NAMALWA (cell line): ENCODE measurements around the gene PSMB9.
"Not testable (repeated sequence)": the region's sequence is repeated elsewhere in the genome, so short reads cannot be mapped to it uniquely, and the experiment has no call there.

ENCODE experiments used
- DNase-seq: peaks from one replicate; pipeline ENCODE4 v3.0.0-alpha.2; 2015; ENCODE audit warnings: low spot score

The PSMB9 gene

DNA sequence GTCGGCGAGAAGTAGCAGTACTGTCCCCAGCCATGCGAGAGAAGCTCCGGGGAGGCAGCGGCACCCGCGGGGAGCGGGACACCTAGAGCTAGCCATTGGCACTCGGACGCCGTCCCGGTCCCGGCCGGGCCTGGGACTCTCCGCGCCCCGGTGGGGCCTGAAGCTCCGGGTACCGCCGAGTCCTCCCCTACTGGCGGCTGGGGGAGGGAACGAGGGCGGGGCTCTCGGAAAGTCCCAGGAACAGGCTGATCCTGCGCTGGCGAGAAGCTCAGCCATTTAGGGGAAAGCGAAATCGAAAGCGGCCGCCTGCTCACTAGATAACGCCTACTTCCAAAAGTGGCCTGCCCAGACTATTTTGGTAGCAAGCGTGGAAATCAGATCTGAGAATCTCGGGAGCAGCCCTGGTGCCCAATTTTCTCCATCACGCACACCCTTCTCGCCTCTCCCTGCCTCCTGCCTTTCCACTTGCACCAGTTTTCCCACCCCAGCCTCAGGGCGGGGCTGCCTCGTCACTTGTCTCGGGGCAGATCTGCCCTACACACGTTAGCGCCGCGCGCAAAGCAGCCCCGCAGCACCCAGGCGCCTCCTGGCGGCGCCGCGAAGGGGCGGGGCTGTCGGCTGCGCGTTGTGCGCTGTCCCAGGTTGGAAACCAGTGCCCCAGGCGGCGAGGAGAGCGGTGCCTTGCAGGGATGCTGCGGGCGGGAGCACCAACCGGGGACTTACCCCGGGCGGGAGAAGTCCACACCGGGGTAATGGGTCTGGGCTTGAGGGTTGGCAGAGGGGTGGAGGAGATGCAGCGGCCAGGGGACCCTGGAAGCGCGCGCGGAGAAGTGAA, at the start of gene PSMB9, which contains the start of gene TAP1:
TSS of gene PSMB9 (plus strand) at position 652 of the 835 bp plus-strand sequence. CDS start at position 690, 38 bp downstream.
TSS of gene TAP1 (minus strand) at position 164 of the 835 bp plus-strand sequence. CDS start at position 96, 68 bp downstream.
- peak; percentile 95 for DNase-seq

DNA sequence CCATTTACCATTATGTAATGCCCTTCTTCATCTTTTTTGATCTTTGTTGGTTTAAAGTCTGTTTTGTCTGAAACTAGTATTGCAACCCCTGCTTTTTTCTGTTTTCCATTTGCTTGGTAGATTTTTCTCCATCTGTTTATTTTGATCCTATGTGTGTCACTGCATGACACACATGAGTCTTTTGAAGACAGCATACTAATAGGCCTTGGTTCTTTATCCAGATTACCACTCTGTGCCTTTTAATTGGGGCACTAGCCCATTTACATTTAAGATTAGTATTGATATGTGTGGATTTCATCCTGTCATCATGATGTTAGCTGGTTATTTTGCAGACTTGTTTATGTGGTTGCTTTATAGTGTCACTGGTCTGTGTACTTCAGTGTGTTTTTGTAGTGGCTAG, 48.6 kb upstream of the PSMB9 start:
- DNase-seq: not testable (repeated sequence)

DNA sequence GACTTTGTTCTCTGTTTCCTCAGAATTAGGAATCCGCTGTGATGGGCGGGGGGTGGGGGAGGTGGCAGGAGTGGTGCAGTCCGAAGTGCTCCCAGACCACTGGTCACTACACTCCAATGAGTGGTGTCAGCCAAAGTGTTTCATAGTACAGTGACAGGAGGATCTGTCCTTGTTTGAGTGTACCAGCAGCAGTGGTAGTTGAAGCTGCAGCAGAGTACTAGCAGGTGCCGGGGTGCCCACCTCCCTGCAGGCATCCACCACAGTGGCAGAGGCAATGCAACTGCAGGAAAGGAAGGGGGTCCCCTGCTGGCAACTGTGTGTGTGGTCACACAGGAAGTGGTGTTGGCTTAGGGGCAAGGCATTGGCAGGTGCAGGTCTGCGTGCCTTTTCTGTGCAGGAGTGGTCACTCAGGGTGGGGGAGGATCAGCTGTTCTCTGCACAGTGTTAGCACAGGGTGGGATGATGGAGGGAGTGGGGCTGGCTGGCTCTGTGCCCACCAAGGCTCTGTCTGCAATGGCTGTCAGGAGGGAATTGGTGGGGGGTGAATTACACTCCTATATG, 46.9 kb upstream of the PSMB9 start:
- no peak for DNase-seq

DNA sequence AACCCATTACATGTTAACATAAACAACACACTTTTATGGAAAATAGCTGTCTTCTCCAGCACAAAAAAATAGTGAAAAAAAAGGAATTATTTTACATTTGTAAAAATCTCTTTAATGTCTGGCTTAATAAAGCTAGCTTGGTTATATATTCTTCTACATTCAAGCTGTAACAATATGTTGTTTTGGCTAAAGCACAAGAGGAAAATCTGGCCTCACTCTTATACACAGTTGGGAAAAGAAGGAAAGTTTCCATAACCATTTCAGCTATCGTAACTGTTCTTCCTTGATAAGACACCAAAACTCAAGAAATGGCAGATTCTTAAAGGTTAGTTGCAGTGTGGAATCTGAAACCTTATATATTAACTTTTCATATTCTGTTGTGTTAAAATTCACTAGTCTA, 44.8 kb upstream of the PSMB9 start:
- no peak for DNase-seq

DNA sequence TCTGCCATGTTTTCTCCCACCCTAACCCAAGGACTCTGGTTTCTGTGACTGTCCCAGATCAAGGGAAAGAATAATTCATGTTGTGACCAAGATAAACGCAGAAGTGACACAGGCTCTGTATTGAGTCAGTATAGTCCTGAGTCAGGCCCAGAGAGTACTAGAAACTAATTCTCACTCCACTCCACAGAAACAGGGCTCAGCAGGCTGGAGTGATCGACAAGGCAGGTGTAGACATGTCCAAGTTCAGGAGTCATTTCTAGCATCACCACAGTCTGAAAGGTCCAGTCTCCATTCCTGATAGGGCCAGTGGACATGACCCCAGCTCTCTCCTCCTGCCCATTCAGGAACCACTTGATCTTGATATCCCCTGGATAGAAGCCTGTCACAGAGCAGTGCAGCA, 39.8 kb upstream of the PSMB9 start:
- DNase-seq: no peak

DNA sequence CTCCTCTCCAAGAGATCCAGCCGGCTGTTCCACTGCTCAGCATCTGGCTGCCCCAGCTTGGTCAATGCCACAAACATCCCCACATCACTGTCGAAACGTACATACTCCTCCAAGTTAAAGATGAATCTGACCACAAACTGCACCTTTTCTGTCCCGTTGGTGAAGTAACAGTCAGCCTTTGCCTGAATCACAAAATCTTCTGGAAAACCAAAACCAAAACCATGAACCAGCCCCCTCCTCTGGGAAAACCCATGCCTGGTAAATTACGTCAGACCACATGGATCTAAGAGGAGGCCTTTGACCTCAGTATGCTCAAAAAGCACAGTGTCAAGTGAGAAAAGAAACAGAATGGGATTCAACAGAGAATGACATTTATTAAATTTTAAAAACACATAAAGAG, 38.9 kb upstream of the PSMB9 start:
- DNase-seq: no peak

DNA sequence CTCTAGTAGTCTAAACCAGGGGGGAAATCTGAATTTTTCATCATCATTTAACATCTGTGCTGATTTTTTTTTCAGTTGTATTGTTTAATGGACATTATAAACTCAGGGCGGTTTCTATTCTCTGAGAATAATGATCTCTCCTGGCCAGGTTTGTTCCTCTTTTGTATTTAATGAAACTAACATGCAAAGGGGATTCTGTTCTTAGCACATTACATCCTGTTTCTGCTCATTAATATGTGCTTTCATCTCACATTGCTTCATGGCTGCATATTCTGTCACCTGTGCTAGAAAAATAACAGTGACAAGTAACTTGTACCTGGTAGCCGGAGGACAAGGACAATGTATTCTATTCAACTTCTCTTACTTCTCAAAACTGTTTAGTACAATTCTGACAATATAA, 38.0 kb upstream of the PSMB9 start:
- DNase-seq: peak; percentile 77

DNA sequence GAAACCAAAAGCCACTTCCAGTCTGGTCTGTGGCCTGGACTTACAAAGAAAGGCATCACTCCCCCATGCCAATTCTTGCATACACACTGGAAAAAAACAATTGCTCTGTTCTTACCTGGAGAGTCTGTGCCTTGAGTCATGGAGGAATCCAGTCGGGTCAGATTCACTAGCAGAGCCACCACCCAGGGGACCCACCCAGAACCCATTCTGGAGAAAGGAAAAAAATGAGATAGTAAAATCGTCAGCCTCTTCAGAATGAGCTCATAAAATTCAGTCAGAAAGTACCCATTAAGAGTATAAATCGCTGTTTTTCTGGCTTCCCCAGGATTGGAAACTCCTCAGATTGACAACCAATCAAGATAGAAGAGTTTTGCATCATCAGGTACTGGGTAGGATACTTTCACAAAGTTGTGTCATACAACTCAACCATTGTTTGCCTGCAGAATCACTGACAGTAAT, 37.2 kb upstream of the PSMB9 start, which contains the start of gene HLA-DOB:
TSS of gene HLA-DOB (minus strand) at position 257 of the 459 bp plus-strand sequence. CDS start at position 206, 51 bp downstream.
- DNase-seq: peak; percentile 87

DNA sequence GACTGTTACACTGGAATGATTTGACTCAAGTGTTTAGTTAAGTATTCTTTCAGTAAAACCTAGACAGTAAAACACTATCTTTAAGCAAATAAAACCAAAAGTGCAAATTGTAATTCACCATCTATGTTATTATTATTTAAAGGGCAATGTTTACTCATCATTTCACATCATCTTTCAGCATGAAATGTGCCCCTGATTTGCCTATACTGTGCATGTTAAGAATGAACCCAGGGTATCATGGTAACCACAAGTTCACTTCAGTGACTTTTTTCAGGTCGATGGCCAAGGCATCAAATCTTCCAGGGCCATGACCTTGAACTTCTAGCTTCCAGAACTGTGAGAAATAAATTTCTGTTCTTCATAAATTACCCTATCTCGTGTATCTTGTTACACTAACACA, 35.1 kb upstream of the PSMB9 start:
- DNase-seq: no peak

DNA sequence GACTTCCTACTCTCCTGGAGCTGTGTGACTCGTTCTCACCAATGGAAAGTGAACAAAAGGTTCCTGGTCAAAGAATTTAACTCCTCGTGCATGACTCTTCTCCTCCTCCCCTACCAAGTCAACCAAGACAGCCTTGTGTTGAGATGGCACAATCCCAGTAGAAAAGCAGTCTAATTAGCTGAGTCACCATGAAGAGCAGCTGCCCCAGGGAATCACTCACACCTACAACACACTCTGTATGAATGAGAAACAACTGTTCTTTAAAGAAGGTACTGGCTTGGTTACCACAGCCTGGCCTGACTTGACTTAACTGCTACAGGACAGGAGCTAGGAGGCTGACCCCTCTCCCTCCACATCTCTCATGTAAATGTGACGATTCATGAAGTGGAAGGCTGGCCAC, 34.3 kb upstream of the PSMB9 start:
- DNase-seq: no peak

DNA sequence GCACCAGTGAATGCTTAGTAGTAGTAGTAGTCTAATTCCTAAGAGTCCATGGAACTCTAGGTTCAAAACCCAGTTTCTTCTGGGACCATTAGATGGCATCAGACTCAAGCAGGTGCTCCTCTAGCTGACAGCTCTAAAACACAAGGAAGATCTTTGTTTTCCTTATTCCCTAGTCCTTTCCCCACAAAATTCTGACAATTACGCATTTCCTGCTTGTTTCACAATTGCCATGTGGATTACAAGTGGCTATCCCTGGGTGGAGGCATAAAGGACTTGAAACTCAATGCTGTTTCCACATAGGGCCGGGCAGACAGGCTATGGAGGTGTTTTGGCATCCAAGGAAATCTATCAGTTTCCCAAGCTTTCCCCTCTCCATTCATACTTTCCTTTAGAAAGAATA, 28.0 kb upstream of the PSMB9 start:
- DNase-seq: no peak

DNA sequence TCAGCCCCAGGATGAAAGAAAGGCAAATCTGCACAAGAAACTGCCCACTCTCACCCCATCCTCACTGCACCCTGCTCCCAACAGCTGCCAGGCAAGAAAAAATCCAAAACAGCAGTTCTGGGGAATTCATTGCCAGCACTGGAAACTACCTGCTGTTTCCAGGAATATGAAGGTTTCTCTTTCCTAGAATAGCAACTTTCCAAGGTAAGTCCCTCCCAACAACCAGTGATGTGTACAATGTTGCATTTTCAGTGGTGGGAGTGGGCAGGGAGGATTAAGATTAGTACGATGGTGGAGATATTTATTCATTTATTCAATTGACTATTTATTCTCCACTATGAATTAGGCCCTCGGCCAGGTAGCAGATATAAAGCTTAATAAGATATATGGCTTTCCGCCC, 27.0 kb upstream of the PSMB9 start:
- no peak for DNase-seq

DNA sequence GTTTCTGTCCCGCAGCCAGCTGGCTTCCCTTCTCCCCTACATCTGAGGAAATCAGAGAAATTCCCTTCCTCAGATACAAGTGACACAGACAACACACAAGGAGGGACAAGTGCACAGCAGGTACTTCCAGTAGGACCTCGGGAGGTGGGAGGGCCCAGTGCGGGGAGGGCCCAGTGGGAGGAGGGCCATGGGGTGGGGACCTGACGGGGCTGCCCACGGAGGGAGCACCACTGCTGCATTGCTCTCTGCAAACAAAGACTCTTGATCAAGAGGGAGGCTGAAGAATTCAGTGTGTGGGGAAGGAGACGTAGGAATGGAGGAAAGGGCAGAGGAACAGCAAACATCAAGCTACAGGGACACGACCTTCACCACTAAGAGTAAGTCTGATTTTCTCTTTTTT, 24.5 kb upstream of the PSMB9 start:
- DNase-seq: no peak

DNA sequence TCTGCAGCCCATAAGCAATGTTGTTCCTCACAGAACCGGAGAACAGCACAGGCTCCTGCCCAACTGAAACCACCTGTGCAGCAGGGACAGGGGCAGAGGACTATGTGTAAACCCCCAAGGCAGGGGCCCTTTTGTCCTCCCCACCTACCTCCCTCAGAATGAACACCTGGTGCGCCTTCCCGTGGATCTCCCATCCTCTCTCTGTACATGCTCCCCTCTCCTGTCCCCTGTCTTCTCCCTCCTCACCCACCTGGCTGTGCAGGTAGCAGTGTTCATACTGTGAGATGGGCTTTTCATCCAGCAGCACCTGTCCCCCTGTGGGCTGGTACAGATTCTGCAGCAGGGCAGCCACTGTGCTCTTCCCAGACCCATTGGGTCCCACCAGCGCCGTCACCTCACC, 24.0 kb upstream of the PSMB9 start:
- DNase-seq: no peak

DNA sequence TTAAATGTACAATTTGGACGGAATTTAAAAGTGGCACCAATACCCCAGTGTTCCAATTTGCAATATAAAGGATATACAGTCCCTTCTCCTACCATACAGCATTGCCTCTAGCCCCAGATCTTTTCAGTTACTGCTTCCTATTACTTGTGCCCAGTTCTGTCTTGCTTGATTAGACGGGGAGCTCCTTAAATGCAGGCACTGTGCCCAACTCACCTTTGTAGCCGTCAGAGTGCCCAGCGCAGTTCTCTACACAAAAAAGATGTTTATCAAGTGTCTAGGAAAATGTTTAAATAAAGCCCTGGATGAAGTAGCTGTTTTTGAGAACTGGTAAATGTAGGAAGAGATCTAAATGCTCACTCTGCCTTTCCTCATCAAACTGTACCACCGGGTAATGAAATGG, 23.1 kb upstream of the PSMB9 start:
- no peak for DNase-seq

DNA sequence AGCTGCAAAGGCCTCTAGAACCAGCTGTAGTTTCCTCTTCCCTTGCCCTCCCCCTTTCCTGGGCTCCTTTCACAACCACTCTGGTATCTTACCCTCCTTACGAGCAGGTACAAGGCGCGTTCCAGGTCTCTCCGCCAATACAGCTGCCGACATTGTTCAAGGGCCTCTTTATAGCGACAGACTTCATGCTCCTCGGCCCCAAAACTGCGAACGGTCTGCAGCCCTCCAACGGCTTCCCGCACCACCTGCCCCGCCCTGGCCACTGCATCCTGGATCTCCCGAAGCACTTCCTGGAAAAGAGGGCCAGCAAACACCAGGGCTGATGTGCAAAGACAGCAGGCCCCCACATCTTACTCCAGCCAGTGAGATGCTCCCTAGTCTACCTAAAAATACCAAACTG, 21.5 kb upstream of the PSMB9 start:
- DNase-seq: no peak

DNA sequence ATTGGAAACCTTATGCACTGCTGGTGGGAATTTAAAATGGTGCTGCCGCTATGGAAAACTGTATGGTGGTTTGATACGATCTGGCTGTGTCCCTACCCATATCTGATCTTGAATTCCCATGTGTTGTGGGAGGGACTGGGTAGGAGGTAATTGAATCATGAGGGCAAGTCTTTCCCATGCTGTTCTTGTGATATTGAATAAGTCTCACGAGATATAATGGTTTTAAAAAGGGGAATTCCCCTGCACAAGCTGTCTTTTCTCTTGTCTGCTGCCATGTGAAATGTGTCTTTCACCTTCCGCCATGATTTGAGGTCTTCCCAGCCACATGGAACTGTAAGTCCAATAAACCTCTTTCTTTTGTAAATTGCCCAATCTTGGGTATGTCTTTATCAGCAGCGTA, 20.3 kb upstream of the PSMB9 start:
- DNase-seq: no peak

DNA sequence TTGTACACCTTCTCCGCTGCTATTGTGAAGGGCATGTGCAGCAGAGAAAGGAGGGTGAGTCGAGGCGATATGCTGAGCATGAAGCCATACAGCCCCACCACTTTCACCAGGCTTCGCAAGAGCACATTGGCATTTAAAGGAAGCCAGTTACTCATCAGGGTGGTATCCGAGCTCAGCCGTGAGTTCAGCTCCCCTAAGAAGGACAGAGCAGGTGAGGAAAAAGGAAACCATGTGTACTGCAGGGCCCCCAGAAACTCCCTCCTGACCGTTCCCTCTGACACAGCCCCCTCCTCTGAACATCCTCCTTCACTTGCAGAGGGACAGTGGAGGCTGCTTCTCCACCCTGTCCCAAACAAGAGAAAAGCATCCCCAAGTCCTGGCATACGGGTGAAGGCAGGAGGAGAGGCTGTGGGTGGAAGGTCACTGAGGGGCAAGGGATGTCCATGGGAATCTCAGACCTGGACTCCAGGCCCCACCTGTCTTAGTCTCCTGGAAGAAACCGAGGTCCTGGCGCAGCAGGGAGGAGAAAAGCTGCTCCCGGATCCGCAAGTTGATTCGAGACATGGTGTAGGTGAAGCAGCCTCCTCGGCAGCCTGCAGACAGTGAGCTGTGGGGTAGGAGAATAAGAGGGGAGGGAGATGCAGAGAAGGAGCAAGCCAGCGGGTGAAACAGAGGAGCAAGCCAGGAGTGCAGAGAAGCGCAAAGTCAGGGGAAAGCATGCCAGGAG, 18.7 kb upstream of the PSMB9 start:
- DNase-seq: no peak

DNA sequence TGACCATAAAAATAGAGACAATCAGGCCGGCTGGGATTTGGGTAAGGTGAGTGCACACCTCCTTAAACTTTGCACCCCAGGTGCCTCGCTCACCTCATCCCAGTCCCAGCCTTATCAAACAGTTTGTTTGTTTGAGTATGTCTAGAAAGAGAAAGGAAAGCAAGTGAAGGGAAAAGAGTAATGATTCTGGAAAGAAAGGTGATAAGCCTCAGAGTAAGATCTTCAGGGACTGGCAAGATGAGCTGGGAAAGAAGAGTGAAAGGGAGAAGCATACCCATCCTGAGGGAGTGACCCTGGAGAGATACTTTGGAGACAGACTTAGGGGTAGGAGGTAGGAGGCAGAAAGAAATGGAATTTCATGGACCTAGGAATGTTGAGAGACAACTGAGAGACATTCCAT, 17.1 kb upstream of the PSMB9 start:
- no peak for DNase-seq

DNA sequence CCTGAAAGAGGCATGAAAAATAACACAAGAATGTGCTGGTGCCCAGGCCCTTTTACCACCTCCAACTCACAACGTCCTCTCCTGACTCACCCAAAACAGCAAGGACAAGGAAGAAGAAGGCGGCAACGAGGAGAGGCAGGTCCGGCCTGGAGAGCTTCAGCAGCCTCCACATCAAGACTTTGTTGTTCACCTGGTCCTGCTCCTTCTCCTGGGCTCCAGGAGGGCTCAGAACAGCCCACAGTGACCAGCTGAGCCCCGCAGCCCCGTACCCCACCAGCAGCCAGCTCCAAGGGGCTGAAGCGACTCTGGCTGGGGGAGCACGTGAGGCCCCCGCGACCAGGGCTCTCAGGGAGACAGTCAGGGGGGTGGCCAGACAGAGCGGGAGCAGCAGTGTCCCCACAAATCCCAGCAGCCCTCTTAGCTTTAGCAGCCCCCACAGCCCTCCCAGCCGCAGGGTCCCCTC, 16.3 kb upstream of the PSMB9 start:
- DNase-seq: no peak

DNA sequence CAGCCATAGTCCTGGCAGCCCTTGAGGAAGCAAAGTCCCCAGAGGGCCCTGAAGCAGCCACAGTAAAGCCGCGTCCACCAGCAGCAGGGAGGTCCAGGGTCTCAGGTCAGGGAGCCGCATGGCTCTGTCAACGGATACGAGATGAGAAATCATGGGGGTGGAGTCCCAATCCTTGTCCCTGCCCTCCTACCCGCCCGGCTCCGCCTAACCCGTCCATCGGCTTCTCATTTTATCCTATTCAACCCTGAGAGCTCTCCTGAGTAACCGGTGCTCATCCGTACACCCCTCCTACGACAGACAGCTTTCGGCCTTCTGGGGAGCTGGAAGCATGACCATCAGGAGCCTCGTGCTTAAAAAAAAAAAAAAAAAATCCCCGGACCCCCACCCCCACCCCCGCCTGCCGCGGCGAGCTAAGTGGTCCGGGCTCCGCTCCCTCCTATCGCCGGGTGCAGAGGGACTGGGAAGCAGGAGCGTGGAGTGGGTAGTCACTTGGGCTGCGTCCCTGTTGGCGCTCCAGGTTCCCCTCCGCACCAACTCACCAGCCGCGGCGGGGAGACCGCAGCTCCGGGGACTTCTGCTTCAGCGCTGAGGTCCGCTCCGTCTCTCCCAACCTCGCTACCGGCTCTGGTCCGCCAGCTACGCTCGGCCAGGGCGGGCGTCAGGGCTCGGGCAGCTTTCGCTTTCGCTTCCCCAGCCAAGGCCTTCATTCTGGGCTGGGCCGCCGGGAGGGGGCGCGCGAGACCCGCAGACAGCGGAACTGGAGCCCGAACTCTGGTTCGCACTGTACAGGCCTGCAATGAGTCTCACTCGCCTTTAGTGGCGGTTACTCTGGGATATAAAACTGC, 15.7 kb upstream of the PSMB9 start, which contains the start of gene TAP2:
TSS of gene TAP2 (minus strand) at position 626 of the 845 bp plus-strand sequence. CDS start at position 120, 506 bp downstream.
- DNase-seq: peak; percentile 95

DNA sequence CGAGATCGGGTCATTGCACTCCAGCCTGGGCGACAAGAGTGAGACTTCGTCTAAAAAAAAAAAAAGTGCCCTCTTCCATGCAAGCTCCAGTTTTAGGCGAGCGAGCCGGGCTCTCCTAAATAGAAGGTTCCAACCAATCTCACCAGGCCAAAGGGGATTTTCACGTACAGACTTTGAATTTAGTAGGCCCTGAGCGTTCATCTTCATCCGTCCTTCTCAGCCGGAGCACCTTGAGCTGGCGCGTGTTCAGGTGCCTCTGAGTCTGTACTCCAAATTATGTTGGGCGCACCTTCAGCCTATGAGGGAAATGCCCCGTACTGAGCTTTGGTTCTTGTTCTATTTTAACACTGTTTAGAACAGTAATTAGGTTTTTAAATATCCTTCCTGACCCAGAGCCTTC, 14.6 kb upstream of the PSMB9 start:
- DNase-seq: no peak
